HG02852 (cell line): ENCODE measurements around the gene C3.
"Not testable (repeated sequence)": the region's sequence is repeated elsewhere in the genome, so short reads cannot be mapped to it uniquely, and the experiment has no call there.

Experiments
- ATAC-seq: cut with Tn5 transposase; IDR thresholded peaks from one replicate; pipeline ENCODE4 v1.9.1; 2021; ENCODE audit warnings: mild to moderate bottlenecking, moderate library complexity; ENCODE audit not compliant: unreplicated experiment

C3 gene

DNA sequence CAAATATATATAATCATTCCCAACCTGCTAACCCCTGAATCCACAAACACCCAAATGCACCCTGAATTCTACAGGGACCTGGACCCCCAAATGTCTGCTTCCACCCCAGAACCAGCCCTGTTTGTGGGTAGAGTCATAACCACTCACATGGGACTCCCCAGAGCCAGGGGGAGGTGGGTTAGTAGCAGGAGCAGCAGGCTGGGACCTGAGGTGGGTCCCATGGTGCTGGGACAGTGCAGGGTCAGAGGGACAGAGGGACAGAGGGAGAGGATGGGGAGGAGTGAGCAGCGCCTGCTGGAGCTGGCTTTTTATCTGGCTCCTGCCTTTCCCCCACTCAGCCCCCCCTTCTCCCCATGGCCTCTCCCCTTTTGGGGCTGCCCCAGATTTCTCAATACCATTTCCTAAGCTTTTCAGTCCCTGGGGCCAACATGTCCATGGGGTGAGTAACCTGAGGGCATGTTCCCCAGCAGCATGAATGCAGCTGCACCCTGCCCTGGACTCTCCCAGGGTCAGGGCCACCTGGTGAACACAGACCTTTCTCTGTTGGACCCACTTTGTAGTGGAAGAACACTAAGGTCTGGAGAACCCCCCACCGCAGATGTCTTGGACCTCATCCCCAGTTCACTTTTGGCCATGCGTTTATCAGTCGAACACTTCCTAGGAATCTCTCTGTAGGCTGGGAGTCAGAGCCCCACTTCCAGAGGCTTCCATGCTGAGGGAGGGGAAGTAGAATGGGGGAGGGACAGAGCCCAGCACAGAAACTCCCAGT is at the start of gene C3:
Gene C3 (minus strand): TSS at position 282 of the 769 bp plus-strand sequence. CDS start 61 bp downstream, at position 221.
- no peak for ATAC-seq

- ATAC-seq, result no peak
Observed at GRCh38 chr19:6769006-6769619, 48.7 kb upstream of the C3 start.

GRCh38 chr19:6768236-6768785 is 47.9 kb upstream of the C3 start:
- no peak for ATAC-seq

GRCh38 chr19:6767357-6768235 is 47.1 kb upstream of the C3 start, which contains the start of gene SH2D3A:
Gene SH2D3A, minus strand, starts transcription at chr19:6767435. Its CDS starts 3,687 bp downstream, at chr19:6763748.
- peak; percentile 64 for ATAC-seq

GRCh38 chr19:6767081-6767356 is 46.6 kb upstream of the C3 start:
- ATAC-seq, result peak; percentile 21

DNA sequence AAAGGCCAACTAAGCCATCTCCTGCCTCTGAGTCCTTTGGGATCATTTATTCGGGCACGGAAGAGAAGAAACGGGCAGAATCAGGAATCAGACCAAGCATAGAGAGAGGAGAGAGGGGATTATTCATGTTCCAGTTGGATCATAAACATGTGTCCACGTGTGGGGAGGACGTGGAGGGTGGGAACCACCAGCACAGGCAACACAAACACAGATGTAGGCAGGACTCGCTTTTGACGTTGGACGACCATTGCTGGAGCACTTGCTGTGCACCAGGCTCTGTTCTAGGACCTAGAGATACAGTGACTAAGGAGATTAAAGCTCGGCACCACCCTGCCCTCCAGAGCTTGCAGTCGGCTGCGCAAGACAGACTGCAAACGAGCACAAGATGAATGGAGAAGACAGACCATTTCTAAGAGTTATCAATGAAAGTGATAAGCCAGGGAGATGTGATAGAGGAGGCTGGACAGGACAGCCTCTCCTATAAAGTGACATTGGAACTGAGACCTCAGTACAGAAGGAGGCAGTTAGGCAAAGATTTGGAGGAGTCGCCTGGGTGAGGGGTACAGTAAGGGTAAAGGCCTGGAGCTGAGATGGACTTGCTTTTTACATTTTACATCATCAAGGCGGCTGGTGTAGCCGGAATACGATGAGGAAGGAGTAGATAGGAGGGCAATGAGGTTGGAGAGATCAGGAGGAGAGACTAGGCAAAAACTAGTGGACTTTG is 46.1 kb upstream of the C3 start:
- no peak for ATAC-seq

DNA sequence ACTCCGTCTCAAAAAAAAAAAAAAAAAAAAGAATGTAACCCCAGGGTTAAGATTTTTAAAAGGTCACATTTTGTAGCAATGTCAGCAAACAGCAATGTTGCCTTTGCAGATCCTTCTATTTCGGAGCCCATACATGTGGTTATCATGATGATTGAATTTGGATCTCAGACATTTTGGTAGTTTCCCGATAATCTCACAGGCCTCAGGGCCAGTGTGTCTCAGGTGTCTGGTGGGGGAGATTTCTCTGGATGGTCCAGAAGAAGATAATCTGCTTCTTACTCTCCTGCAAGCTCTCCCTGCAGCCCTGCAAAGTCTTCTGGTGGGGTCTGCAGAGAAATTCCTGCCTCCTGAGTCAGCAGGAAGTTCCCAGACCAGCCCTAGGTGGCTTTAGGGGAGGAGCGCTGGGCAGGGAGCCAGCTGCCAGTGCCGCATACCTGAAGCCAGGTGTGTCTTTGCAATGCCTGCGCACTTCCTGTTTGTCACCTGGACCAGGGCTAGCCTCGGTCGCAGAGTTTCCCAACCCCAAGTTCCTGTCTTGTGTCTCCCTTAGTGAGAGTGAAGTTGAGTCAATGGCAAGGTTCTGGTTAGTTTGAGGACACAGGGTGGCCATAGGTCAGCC is 45.4 kb upstream of the C3 start:
- ATAC-seq, result no peak

DNA sequence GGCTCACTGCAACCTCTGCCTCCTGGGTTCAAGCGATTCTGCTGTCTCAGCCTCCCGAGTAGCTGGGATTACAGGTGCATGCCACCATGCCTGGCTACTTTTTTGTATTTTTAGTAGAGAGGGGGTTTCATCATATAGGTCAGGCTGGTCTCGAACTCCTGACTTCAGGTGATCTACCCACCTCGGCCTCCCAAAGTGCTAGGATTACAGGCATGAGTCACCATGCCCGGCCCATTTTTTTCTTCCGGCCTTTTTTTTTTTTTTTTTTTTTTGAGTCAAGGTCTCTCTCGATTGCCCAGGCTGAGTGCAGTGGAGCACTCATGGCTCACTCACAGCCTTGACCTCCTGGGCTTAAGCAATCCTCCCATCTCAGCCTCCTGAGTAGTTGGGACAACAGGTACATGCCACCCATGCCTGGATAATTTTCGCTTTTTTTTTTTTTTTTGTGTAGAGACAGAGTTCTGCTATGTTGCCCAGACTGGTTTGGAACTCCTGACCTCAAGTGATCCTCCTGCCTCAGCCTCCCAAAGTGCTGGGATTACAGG is 41.9 kb upstream of the C3 start:
- not testable (repeated sequence) for ATAC-seq

DNA sequence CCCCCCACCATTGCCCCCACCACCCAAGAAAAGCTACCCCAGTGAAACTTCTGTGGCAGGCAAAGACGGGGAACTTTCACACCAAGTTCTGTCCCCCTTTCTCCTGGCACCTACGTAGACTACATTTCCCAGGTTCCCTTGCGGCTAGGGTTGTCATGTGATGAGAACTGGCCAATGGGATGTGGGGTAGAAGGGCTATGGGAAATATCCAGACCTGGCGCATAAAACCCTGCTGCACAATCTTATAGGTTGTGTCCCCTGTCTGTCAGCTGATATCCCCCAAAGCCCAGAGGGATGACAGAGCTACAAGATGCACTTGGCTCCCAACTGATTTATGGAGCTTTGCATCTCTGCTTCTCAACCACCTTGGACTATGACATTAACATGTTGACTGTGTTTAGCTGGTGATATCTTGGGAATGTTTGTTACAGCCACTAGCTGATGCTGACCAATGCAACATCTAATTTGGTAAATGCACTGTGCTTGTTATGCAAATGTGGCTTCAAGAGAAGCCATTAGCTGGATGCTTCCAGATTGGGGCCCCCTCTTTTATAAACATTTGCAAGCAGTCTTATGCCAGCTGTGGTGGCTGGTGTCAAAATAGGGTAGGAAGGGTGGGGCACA is 40.7 kb upstream of the C3 start:
- ATAC-seq, result no peak

- no peak for ATAC-seq
Observed at GRCh38 chr19:6760606-6761005, 40.2 kb upstream of the C3 start.

DNA sequence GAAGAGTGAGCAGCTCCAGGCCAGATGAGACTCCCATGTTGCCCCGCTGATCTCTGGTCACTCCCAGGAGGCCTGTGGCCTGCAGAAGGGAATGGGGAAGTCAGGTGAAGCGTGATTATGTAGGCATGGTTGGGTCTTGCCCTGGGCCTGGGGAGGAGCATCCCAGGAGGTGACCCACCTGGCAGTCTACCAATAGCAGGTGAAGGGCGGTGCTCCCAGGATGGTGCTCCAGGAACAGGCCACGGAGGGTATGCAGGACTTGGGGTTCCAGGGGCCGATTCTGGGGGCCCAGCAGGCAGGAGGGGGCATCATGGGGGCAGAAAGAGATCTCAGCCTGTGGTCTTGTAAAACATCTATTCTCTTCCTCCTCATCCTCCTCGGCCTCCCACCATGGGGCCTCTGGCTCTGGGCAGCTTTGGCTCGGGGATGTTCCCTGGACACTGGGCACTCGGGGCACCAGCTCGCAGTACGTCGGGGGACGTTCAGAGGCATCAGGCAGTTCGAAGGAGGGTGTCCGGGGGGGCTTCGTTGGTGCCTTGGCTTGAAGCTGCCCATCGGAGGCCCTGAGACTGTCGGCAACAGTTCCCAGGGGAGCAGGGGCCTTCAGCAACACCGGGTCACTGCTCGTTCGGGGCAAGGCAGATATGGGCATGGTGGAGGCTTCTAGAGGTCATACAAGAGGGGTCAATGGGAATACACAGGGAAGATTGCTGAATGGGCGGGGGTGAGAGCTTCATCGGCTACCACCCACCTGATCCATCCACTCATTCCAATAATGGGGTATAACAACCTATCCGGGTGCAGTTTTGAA is 34.4 kb upstream of the C3 start:
- ATAC-seq, result no peak

- no peak for ATAC-seq
Observed at GRCh38 chr19:6754136-6754535, 33.7 kb upstream of the C3 start.

- peak; percentile 70 for ATAC-seq
Observed at GRCh38 chr19:6753178-6754031, 33.0 kb upstream of the C3 start.

- ATAC-seq, result no peak
Observed at GRCh38 chr19:6752256-6753177, 32.1 kb upstream of the C3 start.

GRCh38 chr19:6751189-6751588 is 30.7 kb upstream of the C3 start:
- ATAC-seq, result no peak

- ATAC-seq, result no peak
Observed at GRCh38 chr19:6750062-6750461, 29.6 kb upstream of the C3 start.

DNA sequence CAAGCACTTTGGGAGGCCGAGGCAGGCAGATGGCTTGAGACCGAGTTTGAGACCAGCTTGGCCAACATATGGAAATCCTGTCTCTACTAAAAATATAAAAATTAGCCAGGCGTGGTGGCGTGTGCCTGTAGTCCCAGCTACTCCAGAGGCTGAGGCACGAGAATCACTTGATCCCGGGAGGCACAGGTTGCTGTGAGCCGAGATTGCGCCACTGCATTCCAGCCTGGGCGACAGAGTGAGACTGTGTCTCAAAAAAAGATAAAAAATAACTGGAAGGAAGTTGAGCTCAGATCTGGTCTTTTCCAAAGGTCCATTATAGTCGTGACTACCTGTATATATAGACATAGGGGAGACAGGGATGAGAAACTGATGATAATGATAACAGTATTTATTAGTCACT is 28.1 kb upstream of the C3 start:
- not testable (repeated sequence) for ATAC-seq
